Activated CD4-positive, alpha-beta T cell treated with anti-CD3 and anti-CD28 coated beads for 24 hours (primary cell): ENCODE results near the gene CDCP1.

ENCODE experiments used
- DNase-seq, 2 donors: peaks; one replicate each; pipeline ENCODE4 v3.0.0-alpha.2; 2020; ENCODE audit warnings: low read depth in 2 of 2

The CDCP1 gene

GRCh38 chr3:45113625-45114050 is 32.5 kb downstream of the CDCP1 start:
- DNase-seq = no peak

GRCh38 chr3:45112939-45113338 is 33.2 kb downstream of the CDCP1 start:
- no peak for DNase-seq

- DNase-seq = no peak
Observed at GRCh38 chr3:45110509-45110833, 35.7 kb downstream of the CDCP1 start.

GRCh38 chr3:45109771-45110508 is 36.2 kb downstream of the CDCP1 start:
- DNase-seq = no peak

DNA sequence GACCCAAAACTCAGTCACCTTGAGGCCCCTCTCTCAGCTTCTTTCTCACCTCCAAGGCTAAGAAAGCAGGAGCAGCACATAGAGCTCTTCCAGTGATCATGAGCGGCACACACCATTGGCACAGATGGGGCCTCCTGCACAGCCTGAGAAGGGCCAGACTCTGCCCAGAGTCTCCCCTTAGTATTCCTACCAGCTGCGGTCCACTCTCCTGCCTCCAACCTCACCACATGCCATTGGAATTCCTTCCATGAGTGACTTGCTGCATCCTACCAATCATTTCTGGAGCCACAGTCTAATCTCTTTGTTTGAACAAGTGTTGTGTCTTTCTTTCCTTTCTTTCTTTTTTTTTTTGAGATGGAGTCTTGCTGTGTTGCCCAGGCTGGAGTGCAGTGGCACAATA is 39.3 kb downstream of the CDCP1 start:
- DNase-seq = no peak

DNA sequence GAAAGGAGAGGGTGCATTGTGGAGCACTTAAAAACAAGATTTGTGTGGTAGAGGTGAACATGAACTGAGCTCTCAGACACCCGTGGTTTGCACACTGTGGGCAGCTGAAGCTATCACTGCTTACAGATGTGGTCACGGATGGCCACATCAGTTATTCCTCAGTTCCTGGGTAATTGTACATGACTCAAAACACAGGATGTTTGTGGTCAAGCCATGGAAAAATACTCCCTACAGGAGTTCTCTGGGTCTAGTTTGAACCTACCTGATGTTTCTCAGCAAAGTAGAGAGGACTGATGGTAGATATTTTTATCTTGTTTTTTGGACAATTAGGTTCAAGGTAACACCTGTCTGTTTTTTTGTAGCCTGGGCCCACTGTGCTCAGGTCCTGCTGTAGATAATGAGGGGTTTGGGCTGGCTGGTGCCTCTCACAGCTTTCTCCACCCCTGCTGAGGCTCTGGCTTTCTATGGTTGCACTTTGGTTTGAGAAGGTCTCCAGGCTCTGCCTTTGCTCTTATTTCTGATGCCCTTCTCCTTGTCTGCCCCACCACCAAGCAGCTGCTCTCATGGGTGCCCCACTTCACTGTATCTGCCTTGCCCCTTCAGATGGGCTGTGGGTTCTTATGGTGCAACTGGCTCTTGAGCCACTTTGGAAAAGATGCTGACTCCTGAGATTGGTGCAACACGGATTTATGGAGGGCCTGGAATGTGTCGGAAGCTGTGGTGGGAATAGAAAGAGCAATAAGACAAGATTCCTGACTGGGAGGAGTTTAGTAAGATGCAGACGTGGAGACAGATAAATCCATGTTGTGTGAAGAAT is 40.1 kb downstream of the CDCP1 start:
- DNase-seq = peak; percentile 40 to 60

DNA sequence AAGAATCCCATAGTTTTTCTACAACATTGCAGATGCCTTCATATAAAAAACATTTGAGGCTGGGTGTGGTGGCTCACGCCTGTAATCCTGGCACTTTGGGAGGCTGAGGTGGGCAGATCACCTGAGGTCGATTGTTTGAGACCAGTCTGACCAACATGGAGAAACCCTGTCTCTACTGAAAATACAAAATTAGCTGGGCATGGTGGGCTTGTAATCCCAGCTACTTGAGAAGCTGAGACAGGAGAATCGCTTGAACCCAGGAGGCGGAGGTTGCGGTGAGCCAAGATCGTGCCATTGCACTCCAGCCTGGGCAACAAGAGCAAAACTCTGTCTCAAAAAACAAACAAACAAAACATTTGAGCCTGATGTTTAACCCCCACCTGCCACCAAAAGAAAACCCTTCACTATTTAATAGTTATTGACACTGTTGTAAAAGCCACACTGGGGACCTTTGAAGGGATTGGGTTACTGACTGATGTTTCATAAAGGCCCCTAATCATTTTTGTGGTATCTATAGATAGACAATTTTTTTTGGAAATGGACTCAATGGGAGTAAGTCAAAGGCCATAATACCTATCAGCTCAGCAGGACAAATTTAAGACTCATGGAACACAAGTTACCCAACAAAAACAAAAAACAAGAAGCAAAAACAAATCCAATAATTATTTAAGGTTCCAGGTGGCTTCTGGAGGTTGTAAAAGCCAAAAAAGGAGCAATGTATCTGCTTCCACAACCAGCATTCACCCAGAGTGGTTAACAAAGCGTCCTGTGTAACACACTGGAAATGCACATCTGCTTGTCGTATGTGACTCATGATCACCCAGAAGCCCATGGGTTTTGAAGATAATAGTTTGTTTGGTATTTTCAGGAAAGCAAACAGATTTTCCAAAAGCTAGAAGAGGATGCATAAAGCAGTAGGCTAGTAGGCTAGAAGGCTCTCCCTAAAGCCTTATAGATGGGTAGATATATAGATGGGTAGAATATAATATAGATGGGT is 41.2 kb downstream of the CDCP1 start:
- no peak for DNase-seq

- no peak for DNase-seq
Observed at GRCh38 chr3:45103753-45104714, 42.1 kb downstream of the CDCP1 start.

DNA sequence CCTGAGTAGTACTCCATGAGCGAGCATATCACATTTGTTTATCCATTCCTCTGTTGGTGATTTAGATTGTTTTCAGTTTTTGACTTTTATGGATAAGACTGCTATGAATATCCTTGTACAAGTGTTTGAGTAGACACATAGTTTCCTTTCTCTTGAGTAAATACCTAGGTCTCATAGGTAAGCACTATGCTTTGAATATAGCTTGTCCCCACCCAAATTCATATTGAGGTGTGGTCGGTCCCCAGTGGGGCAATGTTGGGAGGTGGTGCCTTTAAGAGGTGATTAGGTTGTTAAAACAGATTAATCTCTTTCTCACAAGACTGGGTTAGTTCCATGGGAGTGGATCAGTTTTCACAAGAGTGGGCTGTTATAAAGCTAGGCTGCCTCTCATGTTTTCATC is 42.8 kb downstream of the CDCP1 start:
- no peak for DNase-seq

- DNase-seq = no peak
Observed at GRCh38 chr3:45100981-45101407, 45.2 kb downstream of the CDCP1 start.

DNA sequence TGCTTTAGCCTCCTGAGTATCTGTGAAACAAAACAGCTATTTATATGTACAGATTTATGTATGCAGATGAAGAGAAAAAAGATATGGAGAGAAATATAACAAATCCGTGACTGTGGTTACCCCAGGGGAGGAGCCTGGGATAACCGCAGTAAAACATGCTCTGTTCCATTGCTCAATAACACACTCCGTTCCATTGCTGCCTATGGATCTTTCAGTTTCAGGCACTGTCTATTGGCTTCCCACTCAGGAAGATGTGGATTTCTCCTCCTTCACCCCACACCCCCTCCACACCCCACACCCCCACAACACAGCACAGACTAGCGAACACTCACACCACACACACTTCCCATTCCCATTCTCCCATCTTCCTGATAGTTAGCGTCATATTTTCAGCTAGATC is 47.9 kb downstream of the CDCP1 start:
- no peak for DNase-seq

GRCh38 chr3:45097296-45097883 is 48.8 kb downstream of the CDCP1 start:
- DNase-seq = no peak

- DNase-seq = no peak
Observed at GRCh38 chr3:45095916-45096526, 50.2 kb downstream of the CDCP1 start.

DNA sequence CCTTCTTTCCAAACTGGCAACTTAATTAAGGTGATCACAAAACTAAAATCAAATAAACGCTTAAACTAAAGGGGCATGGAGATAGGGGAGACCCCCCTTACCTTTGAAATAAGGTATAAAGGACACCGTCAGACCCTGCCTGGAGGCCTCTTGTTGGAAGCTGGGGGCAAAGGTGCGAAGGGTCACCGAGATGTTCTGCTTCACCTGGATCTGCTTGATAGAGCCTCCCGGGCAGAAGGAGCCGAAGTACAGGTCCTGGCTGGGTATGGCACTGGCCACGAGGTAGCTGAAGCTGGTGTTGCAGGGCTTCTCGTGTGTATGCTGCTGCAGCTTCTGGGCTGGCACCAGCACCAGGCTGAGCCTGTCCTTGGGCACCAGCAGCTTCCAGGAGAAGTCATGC is 53.0 kb downstream of the CDCP1 start:
- DNase-seq = no peak

DNA sequence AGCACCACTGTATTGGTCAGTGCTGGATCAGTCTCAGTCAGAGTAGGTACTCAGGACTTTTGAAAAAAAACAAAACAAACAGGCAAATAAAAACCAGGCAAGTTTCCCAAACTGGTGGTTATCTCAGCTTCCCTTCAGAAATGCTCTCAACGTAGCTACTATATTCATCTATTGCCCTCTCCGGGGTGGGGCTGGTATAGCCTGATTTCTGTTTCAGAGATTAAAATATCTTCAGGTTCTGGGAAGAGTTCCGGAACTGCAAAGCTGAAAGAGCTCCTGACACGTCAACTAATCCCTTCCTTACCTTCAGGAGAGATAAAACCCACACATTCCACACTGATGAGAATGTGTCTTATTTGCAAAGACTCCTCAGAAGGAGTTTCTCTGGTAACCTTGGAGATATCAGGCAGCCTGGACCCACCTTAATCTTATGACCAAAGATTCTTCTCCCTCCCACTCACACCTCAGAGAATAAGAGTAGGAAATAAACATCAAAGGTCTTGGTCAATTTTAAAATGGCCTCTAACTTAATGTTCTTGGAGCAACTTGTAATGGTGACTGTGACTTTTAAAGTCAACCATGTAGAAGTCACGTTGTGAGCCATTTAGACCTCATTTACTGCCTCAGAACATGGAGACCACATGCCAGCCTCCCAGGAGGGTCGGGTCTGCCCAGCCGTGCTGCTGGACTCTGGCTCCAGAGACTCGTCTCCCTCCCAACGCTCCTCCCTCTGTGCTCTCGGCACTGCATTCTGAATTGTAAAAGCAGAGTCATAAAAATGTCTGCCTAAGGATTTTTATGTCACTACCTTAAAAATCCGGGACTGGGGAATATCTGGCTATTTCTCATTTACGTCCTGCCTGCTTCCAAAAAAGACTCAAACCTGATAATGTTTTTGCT is 53.8 kb downstream of the CDCP1 start:
- DNase-seq = no peak

DNA sequence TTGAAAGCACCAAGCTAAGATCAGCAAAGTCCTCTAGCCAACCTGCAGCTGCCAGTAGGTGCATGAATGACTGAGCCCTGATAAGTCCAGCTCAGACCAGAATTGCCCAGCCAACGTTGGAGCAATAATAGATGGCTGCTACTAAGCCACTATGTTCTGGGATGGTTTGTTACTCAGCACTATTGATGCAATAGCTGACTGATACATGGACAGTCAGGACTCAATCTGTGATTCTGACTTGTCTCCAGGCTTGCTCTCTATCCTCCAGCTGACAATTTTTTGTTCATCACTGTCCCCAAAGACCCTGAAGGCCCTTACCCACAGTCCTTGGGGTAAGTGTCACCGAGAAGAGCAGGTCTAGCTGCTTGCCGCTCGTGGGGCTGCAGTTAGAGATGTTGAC is 55.3 kb downstream of the CDCP1 start:
- DNase-seq = no peak

GRCh38 chr3:45088543-45089358 is 57.4 kb downstream of the CDCP1 start:
- DNase-seq = no peak

DNA sequence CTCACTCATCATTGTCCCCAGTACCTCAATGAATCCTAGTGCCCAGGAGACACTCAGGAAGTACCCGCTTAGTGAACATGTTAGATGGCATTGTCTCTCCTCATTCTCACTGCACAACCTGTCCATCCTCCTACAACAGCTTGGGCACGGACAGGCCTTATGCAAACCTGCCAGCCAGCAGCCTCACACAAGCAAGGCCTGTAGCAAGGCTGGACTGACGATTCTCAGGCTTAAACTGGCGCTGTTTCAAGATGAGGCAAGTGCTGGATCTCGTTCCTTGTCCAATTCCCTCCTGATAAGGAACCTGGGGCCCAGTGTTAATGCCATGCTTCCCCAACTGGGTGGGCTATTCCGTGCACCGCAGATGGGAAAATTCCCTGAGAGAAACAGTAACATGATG is 59.0 kb downstream of the CDCP1 start:
- DNase-seq = no peak
